Nephron (organoid): ENCODE data around the gene LRRC18.

Source experiments
- H3K27ac Mint-ChIP-seq, 3 experiments: 2 replicates each; pipeline ENCODE4 v1.8.0; 2020; ENCODE audit warnings: mixed read lengths in 3 of 3, mild to moderate bottlenecking in 2 of 3, moderate library complexity in 1 of 3
- H3K27me3 Mint-ChIP-seq: 2 replicates; pipeline ENCODE4 v1.8.0; 2021; ENCODE audit warnings: low read depth, mild to moderate bottlenecking, moderate library complexity, mixed read lengths
- H3K36me3 Mint-ChIP-seq: 2 replicates; pipeline ENCODE4 v1.8.0; 2020; ENCODE audit warnings: low read depth, mixed read lengths
- H3K4me1 Mint-ChIP-seq: 2 replicates; pipeline ENCODE4 v1.8.0; 2020; ENCODE audit warnings: mixed read lengths
- H3K4me3 Mint-ChIP-seq, 3 experiments: 2 replicates each; pipeline ENCODE4 v1.8.0; 2020; ENCODE audit warnings: mild to moderate bottlenecking in 3 of 3, mixed read lengths in 3 of 3, moderate library complexity in 2 of 3
- H3K9me3 Mint-ChIP-seq: 2 replicates; pipeline ENCODE4 v1.8.0; 2020; ENCODE audit warnings: mixed read lengths
- TF ChIP-seq, protein P1 (sequence below), 3 experiments: fragments of 200-600 bp; sonication (generic); IDR thresholded peaks; one replicate each; pipeline ENCODE4 v1.5.0; 2021; ENCODE audit warnings: antibody characterized with exemption in 3 of 3; ENCODE audit not compliant: unreplicated experiment in 3 of 3

The LRRC18 gene

DNA sequence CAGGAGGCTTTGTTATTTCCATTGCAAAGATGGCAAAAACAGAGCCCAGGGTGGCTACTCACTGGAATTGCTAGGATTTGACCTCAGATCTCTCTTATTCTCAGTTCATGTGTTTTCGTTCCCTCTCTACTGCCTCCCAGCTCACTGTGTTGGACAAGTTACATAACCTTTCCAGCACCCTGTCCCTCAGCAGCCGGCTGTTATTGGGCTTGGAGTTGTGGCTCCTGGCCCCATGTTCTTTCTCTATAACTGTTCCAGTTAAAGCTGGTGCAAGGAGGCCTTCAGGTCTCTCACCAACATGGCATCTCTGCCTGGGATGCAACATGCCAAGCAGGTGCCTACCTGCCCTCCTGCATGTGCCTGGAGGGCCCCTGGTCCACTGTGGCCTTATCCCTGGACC, 56.8 kb downstream of the LRRC18 start:
- Mint-ChIP-seq H3K4me1 (no peaks in the 10 kb centered on the region), H3K4me3 (no peak overlapping the region), H3K27ac (no peak overlapping the region), H3K27me3 (peaks cover 24% of the 10 kb centered on the region), H3K36me3 (no peaks in the 10 kb centered on the region), H3K9me3 (no peaks in the 10 kb centered on the region)
- TF ChIP-seq, protein P1, sequence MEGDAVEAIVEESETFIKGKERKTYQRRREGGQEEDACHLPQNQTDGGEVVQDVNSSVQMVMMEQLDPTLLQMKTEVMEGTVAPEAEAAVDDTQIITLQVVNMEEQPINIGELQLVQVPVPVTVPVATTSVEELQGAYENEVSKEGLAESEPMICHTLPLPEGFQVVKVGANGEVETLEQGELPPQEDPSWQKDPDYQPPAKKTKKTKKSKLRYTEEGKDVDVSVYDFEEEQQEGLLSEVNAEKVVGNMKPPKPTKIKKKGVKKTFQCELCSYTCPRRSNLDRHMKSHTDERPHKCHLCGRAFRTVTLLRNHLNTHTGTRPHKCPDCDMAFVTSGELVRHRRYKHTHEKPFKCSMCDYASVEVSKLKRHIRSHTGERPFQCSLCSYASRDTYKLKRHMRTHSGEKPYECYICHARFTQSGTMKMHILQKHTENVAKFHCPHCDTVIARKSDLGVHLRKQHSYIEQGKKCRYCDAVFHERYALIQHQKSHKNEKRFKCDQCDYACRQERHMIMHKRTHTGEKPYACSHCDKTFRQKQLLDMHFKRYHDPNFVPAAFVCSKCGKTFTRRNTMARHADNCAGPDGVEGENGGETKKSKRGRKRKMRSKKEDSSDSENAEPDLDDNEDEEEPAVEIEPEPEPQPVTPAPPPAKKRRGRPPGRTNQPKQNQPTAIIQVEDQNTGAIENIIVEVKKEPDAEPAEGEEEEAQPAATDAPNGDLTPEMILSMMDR (IDR thresholded peaks at IDR 0.05; ENCODE audit: unreplicated experiment in 3 of 3), result no peak

GRCh38 chr10:48881937-48882336, 57.7 kb downstream of the LRRC18 start:
- Mint-ChIP-seq H3K27me3 (peaks cover 24% of the 10 kb centered on the region), H3K4me3 (no peak overlapping the region), H3K4me1 (no peaks in the 10 kb centered on the region), H3K27ac (no peak overlapping the region), H3K36me3 (no peaks in the 10 kb centered on the region), H3K9me3 (no peaks in the 10 kb centered on the region)
- TF ChIP-seq, protein P1 (IDR thresholded peaks at IDR 0.05; ENCODE audit: unreplicated experiment in 3 of 3), result no peak

GRCh38 chr10:48880016-48880705, 59.5 kb downstream of the LRRC18 start:
- Mint-ChIP-seq H3K9me3 (no peaks in the 10 kb centered on the region), H3K4me1 (no peaks in the 10 kb centered on the region), H3K27ac (no peak overlapping the region), H3K36me3 (no peaks in the 10 kb centered on the region), H3K4me3 (no peak overlapping the region), H3K27me3 (peaks cover 14% of the 10 kb centered on the region)
- TF ChIP-seq, protein P1 (IDR thresholded peaks at IDR 0.05; ENCODE audit: unreplicated experiment in 3 of 3), result no peak

DNA sequence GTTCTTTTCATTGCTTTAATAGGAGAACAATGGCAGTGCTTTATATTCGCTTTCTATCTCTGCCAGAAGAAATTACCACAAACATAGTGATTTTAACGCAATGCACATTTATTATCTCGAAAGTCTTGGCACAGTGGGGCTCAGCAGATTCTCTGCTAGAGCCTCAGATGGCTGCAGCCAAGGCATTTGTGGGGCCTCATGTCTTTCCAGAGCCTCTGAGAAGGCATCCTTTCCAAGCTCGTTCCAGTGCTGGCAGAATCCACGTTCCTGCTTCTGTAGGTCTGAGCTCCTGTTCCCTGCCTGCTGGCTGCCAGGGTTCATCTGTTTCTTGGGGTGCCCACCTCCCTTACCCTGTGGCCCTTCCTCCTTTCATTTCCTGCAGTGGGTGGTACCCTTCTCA, 60.2 kb downstream of the LRRC18 start:
- Mint-ChIP-seq H3K4me1 (no peaks in the 10 kb centered on the region), H3K36me3 (no peaks in the 10 kb centered on the region), H3K27me3 (peaks cover 14% of the 10 kb centered on the region), H3K4me3 (no peak overlapping the region), H3K27ac (no peak overlapping the region), H3K9me3 (no peaks in the 10 kb centered on the region)
- TF ChIP-seq, protein P1 (IDR thresholded peaks at IDR 0.05; ENCODE audit: unreplicated experiment in 3 of 3), result no peak

DNA sequence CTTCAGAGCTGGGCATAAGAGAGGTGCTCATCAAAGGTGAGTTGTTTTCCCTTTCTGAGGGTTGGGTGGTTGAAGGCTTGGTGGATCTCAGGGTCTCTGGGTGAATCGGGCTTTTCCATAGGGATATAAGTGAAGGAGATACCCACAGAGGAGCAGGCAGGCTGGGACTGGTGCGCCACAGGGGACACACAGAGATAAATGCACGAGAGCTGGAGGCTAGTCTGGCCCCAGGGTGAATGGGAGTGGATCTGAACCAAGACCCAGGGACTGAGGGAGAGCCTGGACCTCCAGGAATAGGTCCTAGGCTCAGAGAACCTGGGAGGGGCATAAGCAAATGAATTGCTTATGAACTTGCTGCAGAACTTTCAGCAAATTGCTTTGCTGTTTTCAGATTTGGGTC, 61.5 kb downstream of the LRRC18 start:
- H3K4me1 Mint-ChIP-seq, result no peaks in the 10 kb centered on the region
- TF ChIP-seq, protein P1 (IDR thresholded peaks at IDR 0.05; ENCODE audit: unreplicated experiment in 3 of 3), result no peak
- no peaks in the 10 kb centered on the region for H3K9me3 Mint-ChIP-seq
- no peaks in the 10 kb centered on the region for H3K36me3 Mint-ChIP-seq
- H3K4me3 Mint-ChIP-seq, result no peak overlapping the region
- peaks cover 20% of the 10 kb centered on the region for H3K27me3 Mint-ChIP-seq
- H3K27ac Mint-ChIP-seq, result no peak overlapping the region

- no peak overlapping the region for H3K4me3 Mint-ChIP-seq
- no peaks in the 10 kb centered on the region for H3K9me3 Mint-ChIP-seq
- TF ChIP-seq, protein P1 (IDR thresholded peaks at IDR 0.05; ENCODE audit: unreplicated experiment in 3 of 3), result no peak
- no peak overlapping the region for H3K27ac Mint-ChIP-seq
- no peaks in the 10 kb centered on the region for H3K4me1 Mint-ChIP-seq
- H3K36me3 Mint-ChIP-seq, result no peaks in the 10 kb centered on the region
- peaks cover 21% of the 10 kb centered on the region for H3K27me3 Mint-ChIP-seq
Measured at GRCh38 chr10:48872234-48872633, 67.4 kb downstream of the LRRC18 start.
